ENCODE data around the gene MGMT.

- TF ChIP-seq CTCF (IDR thresholded peaks at IDR 0.05; ENCODE audit: poor library complexity, severe bottlenecking) (no peak), EZH2 (IDR thresholded peaks at IDR 0.05; ENCODE audit: borderline replicate concordance, insufficient read depth, low read length, poor library complexity, severe bottlenecking) (no peak), POLR2AphosphoS5 (IDR thresholded peaks at IDR 0.05) (no peak), REST (IDR thresholded peaks at IDR 0.05; ENCODE audit: borderline replicate concordance) (no peak)
Measured at GRCh38 chr10:129771991-129772431, 305.0 kb downstream of the MGMT start.

Data from neural cell (in vitro differentiated cells).